GM21786 (cell line): ENCODE results near the gene RBMS3.
"Not testable (repeated sequence)": the region's sequence is repeated elsewhere in the genome, so short reads cannot be mapped to it uniquely, and the experiment has no call there.

Experiments used
- ATAC-seq: cut with Tn5 transposase; IDR thresholded peaks from one replicate; pipeline ENCODE4 v1.9.1; 2021; ENCODE audit not compliant: unreplicated experiment

RBMS3 gene

GRCh38 chr3:29337565-29337964, 56.7 kb downstream of the RBMS3 start:
- ATAC-seq: no peak

- ATAC-seq: no peak
Observed at GRCh38 chr3:29338377-29338776, 57.5 kb downstream of the RBMS3 start.

GRCh38 chr3:29339016-29339833, 58.4 kb downstream of the RBMS3 start:
- ATAC-seq: no peak

GRCh38 chr3:29344154-29344553, 63.3 kb downstream of the RBMS3 start:
- ATAC-seq: no peak

- no peak for ATAC-seq
Observed at GRCh38 chr3:29344935-29345334, 64.1 kb downstream of the RBMS3 start.

- no peak for ATAC-seq
Observed at GRCh38 chr3:29345516-29346300, 64.8 kb downstream of the RBMS3 start.

GRCh38 chr3:29346828-29347227, 66.0 kb downstream of the RBMS3 start:
- no peak for ATAC-seq

GRCh38 chr3:29347412-29347811, 66.5 kb downstream of the RBMS3 start:
- ATAC-seq: no peak

GRCh38 chr3:29348316-29348715, 67.4 kb downstream of the RBMS3 start:
- ATAC-seq: no peak

GRCh38 chr3:29349049-29349448, 68.2 kb downstream of the RBMS3 start:
- no peak for ATAC-seq

GRCh38 chr3:29353807-29354206, 72.9 kb downstream of the RBMS3 start:
- ATAC-seq: no peak

- no peak for ATAC-seq
Observed at GRCh38 chr3:29354894-29355293, 74.0 kb downstream of the RBMS3 start.

GRCh38 chr3:29356062-29356461, 75.2 kb downstream of the RBMS3 start:
- no peak for ATAC-seq

GRCh38 chr3:29360289-29360688, 79.4 kb downstream of the RBMS3 start:
- ATAC-seq: not testable (repeated sequence)

- ATAC-seq: no peak
Observed at GRCh38 chr3:29363110-29363509, 82.2 kb downstream of the RBMS3 start.

GRCh38 chr3:29370021-29370420, 89.2 kb downstream of the RBMS3 start:
- ATAC-seq: no peak

- no peak for ATAC-seq
Observed at GRCh38 chr3:29370476-29371420, 89.9 kb downstream of the RBMS3 start.

- no peak for ATAC-seq
Observed at GRCh38 chr3:29373131-29373680, 92.3 kb downstream of the RBMS3 start.

- no peak for ATAC-seq
Observed at GRCh38 chr3:29374226-29374625, 93.4 kb downstream of the RBMS3 start.

- ATAC-seq: no peak
Observed at GRCh38 chr3:29379097-29379496, 98.2 kb downstream of the RBMS3 start.

GRCh38 chr3:29381595-29381994, 100.7 kb downstream of the RBMS3 start:
- ATAC-seq: no peak
